K562 (cell line): Measurements from ENCODE around the gene RBM12. TPM values are rescaled to one million over a fixed set of nuclear protein-coding genes. Genes with fewer than 3 reads are reported as not detected.
A peak's percentile ranks its signal among the peaks of the same experiment; 100 is the strongest.

Experiments used
- ARID1B ChIP-seq: fragments of 450-650 bp; IDR thresholded peaks from 2 replicates; pipeline ENCODE4 v1.6.1; 2016; ENCODE audit warnings: antibody characterized with exemption, mild to moderate bottlenecking, inconsistent platforms
- FOXK2 ChIP-seq, 2 experiments: fragments of 450-650 bp; IDR thresholded peaks in 1 of 2; conservative IDR thresholded peaks in 1 of 2; 2 replicates each; pipeline ENCODE4 v1.6.1; 2016; ENCODE audit warnings: low read depth in 2 of 2, mild to moderate bottlenecking in 1 of 2
- GTF2A2 ChIP-seq: IDR thresholded peaks from 2 replicates; pipeline ENCODE4 v1.6.1; 2016; ENCODE audit warnings: mild to moderate bottlenecking, missing genetic modification characterization, missing compliant biosample characterization
- HCFC1 ChIP-seq: IDR thresholded peaks from 2 replicates; pipeline ENCODE4 v1.6.1; 2012; ENCODE audit warnings: low read depth, low read length, improper control_type of control experiment
- HMG20A ChIP-seq: fragments of 450-650 bp; formaldehyde crosslinking; conservative IDR thresholded peaks from 2 replicates; pipeline ENCODE4 v1.4.0; 2020; ENCODE audit warnings: mild to moderate bottlenecking, mixed read lengths
- NCOA6 ChIP-seq: fragments of 450-650 bp; IDR thresholded peaks from 2 replicates; pipeline ENCODE4 v1.6.1; 2017; ENCODE audit warnings: mild to moderate bottlenecking
- POLR2AphosphoS2 ChIP-seq: IDR thresholded peaks from 2 replicates; pipeline ENCODE4 v1.6.1; 2012; ENCODE audit warnings: low read length, improper control_type of control experiment
- POLR3A ChIP-seq: IDR thresholded peaks from 2 replicates; pipeline ENCODE4 v1.6.1; 2011; ENCODE audit warnings: borderline replicate concordance, mild to moderate bottlenecking, moderate library complexity; ENCODE audit not compliant: insufficient read length, insufficient read depth; ENCODE audit errors: extremely low read depth
- RBM22 ChIP-seq: fragments of 200-400 bp; formaldehyde crosslinking; IDR thresholded peaks from 2 replicates; pipeline ENCODE4 v1.6.1; 2018; ENCODE audit warnings: low read length, low read depth; ENCODE audit not compliant: poor library complexity, severe bottlenecking
- SMAD2 ChIP-seq: fragments of 150-350 bp; IDR thresholded peaks from 2 replicates; pipeline ENCODE4 v1.6.1; 2014; ENCODE audit warnings: low read depth, mild to moderate bottlenecking, low read length
- TEAD1 ChIP-seq, 2 experiments: fragments of 450-650 bp in 1 of 2; sonication (generic) in 1 of 2; formaldehyde crosslinking; IDR thresholded peaks; 2 replicates each; pipeline versions ENCODE4 v1.4.0 to v1.8.0; 2020 to 2022; ENCODE audit warnings: mild to moderate bottlenecking in 2 of 2, missing genetic modification reagents in 1 of 2
- XRCC3 ChIP-seq: fragments of 450-650 bp; IDR thresholded peaks from 2 replicates; pipeline ENCODE4 v1.6.1; 2017; ENCODE audit warnings: mild to moderate bottlenecking, moderate library complexity
- ZNF12 ChIP-seq: sonication (generic); formaldehyde crosslinking; IDR thresholded peaks from 2 replicates; pipeline ENCODE4 v1.4.0; 2020; ENCODE audit warnings: mild to moderate bottlenecking, missing genetic modification reagents
- ZNF174 ChIP-seq: fragments of 250-450 bp; sonication (Bioruptor Pico); IDR thresholded peaks from 2 replicates; pipeline ENCODE4 v1.4.0; 2020; ENCODE audit warnings: mild to moderate bottlenecking
- polyA plus RNA-seq, 8 experiments: library from polyadenylated mRNA; depleted of rRNA in 4 of 8; stranded (reverse) in 5 of 8; unstranded in 3 of 8; fragments of >200 nt; fragmentation: Nextera tagmentation in 2 of 8; fragmentation: Illumina TruSeq in 1 of 8; extraction: Ambion mirVana in 2 of 8; extraction: Trizol in 1 of 8; gene quantifications; 2 replicates each; pipeline versions ENCODE4 v1.2.1 to v1.2.3, GENCODE V29; 2011 to 2014; ENCODE audit warnings: inconsistent platforms in 1 of 8, missing spikeins in 1 of 8
- total RNA-seq, 7 experiments: library from RNA; depleted of rRNA in 6 of 7; stranded (reverse); fragments of >200 nt in 6 of 7; fragmentation: Illumina TruSeq in 2 of 7; extraction: Trizol in 2 of 7; gene quantifications; 2 replicates each; pipeline versions ENCODE4 v1.2.1 to v1.2.3, GENCODE V29; 2011 to 2021; ENCODE audit warnings: low replicate concordance in 1 of 7
- TF ChIP-seq, protein P1 (sequence below): sonication (generic); formaldehyde crosslinking; IDR thresholded peaks from 2 replicates; pipeline ENCODE4 v1.8.0; 2023; ENCODE audit warnings: mild to moderate bottlenecking, missing genetic modification reagents
- TF ChIP-seq, protein P2 (sequence below): fragments of 200-800 bp; sonication (Bioruptor generic); IDR thresholded peaks from 2 replicates; pipeline ENCODE4 v1.6.1; 2017; ENCODE audit warnings: missing genetic modification characterization, missing compliant biosample characterization
- TF ChIP-seq, protein P3 (sequence below): fragments of 450-650 bp; formaldehyde crosslinking; conservative IDR thresholded peaks from 2 replicates; pipeline ENCODE4 v1.4.0; 2022; ENCODE audit warnings: mild to moderate bottlenecking, missing genetic modification characterization
- TF ChIP-seq, protein P4 (sequence below): IDR thresholded peaks from 2 replicates; pipeline ENCODE4 v1.6.1; 2012; ENCODE audit warnings: low read depth, low read length, improper control_type of control experiment, borderline replicate concordance

RBM12 gene
- total and polyA plus RNA-seq, 9 of the 15 experiments (the other 6 are each of a cell fraction or from before 2014, with no cell fraction given) = 5.0 to 162 (median 73.3) TPM

DNA sequence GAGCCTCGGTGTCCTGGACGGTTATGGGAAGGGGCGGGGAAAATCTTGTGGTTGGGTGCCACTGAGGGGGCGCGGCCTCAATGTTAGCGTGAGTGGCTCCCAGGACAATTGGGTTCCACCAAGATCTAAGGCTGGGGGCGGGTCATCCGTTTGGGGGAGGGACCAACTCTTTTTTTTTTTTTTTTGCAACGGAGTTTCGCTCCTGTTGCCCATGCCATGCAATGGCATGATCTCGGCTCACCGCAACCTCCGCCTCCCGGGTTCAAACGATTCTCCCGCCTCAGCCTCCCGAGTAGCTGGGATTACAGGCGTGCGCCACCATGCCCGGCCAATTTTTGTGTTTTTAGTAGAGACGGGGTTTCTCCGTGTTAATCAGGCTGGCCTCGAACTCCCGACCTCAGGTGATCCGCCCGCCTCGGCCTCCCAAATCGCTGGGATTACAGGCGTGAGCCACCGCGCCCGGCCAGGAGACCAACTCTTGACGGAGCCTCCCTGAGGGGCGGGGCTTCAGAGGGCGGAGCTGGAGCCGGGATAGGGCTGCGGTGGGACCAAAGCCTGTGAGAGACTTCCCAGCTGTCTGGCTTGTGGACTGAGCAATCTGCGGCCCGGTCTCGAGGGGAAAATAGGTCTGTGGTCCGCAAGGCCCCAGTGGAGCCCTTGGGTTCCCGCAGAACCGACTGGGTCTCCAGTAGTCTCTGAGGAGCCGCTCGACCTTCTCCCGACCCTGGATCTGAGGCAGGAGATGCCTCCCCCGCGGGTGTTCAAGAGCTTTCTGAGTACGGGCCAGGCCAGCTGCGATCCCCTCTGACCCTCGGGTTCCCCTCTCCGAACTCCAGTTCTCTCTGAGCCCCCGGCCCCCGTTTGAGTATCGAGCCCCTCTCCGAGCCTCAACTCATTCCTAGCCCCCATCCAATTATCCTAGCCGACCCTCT is 48.0 kb downstream of the RBM12 start (continued):
- TF ChIP-seq, protein P1, sequence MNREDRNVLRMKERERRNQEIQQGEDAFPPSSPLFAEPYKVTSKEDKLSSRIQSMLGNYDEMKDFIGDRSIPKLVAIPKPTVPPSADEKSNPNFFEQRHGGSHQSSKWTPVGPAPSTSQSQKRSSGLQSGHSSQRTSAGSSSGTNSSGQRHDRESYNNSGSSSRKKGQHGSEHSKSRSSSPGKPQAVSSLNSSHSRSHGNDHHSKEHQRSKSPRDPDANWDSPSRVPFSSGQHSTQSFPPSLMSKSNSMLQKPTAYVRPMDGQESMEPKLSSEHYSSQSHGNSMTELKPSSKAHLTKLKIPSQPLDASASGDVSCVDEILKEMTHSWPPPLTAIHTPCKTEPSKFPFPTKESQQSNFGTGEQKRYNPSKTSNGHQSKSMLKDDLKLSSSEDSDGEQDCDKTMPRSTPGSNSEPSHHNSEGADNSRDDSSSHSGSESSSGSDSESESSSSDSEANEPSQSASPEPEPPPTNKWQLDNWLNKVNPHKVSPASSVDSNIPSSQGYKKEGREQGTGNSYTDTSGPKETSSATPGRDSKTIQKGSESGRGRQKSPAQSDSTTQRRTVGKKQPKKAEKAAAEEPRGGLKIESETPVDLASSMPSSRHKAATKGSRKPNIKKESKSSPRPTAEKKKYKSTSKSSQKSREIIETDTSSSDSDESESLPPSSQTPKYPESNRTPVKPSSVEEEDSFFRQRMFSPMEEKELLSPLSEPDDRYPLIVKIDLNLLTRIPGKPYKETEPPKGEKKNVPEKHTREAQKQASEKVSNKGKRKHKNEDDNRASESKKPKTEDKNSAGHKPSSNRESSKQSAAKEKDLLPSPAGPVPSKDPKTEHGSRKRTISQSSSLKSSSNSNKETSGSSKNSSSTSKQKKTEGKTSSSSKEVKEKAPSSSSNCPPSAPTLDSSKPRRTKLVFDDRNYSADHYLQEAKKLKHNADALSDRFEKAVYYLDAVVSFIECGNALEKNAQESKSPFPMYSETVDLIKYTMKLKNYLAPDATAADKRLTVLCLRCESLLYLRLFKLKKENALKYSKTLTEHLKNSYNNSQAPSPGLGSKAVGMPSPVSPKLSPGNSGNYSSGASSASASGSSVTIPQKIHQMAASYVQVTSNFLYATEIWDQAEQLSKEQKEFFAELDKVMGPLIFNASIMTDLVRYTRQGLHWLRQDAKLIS (CRISPR knock-in tag) = peak; percentile 65; the same call in 1 of the 2 replicates
- TF ChIP-seq, protein P2, sequence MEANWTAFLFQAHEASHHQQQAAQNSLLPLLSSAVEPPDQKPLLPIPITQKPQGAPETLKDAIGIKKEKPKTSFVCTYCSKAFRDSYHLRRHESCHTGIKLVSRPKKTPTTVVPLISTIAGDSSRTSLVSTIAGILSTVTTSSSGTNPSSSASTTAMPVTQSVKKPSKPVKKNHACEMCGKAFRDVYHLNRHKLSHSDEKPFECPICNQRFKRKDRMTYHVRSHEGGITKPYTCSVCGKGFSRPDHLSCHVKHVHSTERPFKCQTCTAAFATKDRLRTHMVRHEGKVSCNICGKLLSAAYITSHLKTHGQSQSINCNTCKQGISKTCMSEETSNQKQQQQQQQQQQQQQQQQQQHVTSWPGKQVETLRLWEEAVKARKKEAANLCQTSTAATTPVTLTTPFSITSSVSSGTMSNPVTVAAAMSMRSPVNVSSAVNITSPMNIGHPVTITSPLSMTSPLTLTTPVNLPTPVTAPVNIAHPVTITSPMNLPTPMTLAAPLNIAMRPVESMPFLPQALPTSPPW (CRISPR knock-in tag) = peak; percentile 6; the same call in 1 of the 2 replicates
- TF ChIP-seq GTF2A2 (tag) (no peak), ZNF12 (CRISPR knock-in tag) (no peak), SMAD2 (no peak), ZNF174 (CRISPR knock-in tag) (no peak), HMG20A (CRISPR knock-in tag) (no peak), RBM22 (no peak), POLR2AphosphoS2 (no peak), ARID1B (peak; percentile 71), FOXK2 (conservative IDR thresholded peaks at IDR 0.05 in 1 of 2, IDR thresholded peaks at IDR 0.05 in 1 of 2; ENCODE audit: low read depth in 2 of 2) (no peak), XRCC3 (no peak), HCFC1 (0 out of 2 replicates have a peak, but pooled peaks have one; percentile 18), NCOA6 (no peak), TEAD1 (CRISPR knock-in tag; IDR thresholded peaks at IDR 0.05) (peak; percentile 49 to 63; a peak in 1 of 4 replicates), POLR3A (no peak)
- TF ChIP-seq, protein P3, sequence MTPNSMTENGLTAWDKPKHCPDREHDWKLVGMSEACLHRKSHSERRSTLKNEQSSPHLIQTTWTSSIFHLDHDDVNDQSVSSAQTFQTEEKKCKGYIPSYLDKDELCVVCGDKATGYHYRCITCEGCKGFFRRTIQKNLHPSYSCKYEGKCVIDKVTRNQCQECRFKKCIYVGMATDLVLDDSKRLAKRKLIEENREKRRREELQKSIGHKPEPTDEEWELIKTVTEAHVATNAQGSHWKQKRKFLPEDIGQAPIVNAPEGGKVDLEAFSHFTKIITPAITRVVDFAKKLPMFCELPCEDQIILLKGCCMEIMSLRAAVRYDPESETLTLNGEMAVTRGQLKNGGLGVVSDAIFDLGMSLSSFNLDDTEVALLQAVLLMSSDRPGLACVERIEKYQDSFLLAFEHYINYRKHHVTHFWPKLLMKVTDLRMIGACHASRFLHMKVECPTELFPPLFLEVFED = no peak
- TF ChIP-seq, protein P4, sequence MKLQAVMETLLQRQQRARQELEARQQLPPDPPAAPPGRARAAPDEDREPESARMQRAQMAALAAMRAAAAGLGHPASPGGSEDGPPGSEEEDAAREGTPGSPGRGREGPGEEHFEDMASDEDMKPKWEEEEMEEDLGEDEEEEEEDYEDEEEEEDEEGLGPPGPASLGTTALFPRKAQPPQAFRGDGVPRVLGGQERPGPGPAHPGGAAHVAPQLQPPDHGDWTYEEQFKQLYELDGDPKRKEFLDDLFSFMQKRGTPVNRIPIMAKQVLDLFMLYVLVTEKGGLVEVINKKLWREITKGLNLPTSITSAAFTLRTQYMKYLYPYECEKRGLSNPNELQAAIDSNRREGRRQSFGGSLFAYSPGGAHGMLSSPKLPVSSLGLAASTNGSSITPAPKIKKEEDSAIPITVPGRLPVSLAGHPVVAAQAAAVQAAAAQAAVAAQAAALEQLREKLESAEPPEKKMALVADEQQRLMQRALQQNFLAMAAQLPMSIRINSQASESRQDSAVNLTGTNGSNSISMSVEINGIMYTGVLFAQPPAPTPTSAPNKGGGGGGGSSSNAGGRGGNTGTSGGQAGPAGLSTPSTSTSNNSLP = no peak
